ENCODE results near the gene CDK7. TPM values are rescaled to one million over a fixed set of nuclear protein-coding genes. Genes with fewer than 3 reads are reported as not detected.
A peak's percentile ranks its signal among the peaks of the same experiment; 100 is the strongest.
"Not testable (repeated sequence)": the region's sequence is repeated elsewhere in the genome, so short reads cannot be mapped to it uniquely, and the experiment has no call there.

Gene CDK7
- 102 TPM for polyA plus RNA-seq (2013, experiment 1 of 2; ENCODE audit: insufficient read length)
- polyA plus RNA-seq (2013, experiment 2 of 2; ENCODE audit: insufficient read length): 109 TPM

DNA sequence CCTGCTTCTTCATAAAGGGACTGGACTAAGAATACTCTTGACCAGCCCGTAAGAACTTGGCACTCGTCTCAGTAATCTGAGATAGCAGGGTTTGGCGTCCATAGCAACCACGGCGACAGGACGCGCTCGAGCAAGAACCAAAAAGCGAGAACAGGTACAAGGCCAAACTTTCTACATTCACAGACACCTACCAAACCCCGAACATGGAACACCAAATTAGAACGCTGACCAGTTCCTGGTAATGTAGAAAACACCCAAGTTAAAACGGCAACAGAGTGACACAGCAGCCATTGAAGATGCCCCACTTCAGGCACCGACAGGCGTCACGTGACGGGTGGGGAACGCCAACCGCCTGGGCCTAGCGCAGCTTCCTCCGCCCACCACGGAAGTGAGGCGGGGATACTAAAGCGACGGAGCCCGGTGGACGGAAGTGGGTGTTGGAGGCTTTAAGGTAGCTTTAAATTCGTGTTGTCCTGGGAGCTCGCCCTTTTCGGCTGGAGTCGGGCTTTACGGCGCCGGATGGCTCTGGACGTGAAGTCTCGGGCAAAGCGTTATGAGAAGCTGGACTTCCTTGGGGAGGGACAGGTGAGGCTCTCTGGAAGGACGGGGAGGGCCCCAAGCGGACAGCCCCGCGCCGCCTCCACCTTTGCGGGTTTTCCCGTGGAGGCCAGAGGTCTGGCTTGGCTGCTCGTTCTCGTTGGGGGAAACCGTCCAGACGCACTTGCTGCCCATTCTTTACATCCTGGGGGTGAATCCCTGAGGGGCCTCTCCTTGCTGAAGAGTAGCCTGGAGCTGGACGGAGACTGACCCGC, at the start of gene CDK7:
Gene CDK7 (plus strand): TSS at position 430 of the 812 bp plus-strand sequence. CDS start 90 bp downstream, at position 520.
- peak; percentile 91 for DNase-seq

GRCh38 chr5:69187342-69187741, 47.3 kb upstream of the CDK7 start:
- no peak for DNase-seq

DNA sequence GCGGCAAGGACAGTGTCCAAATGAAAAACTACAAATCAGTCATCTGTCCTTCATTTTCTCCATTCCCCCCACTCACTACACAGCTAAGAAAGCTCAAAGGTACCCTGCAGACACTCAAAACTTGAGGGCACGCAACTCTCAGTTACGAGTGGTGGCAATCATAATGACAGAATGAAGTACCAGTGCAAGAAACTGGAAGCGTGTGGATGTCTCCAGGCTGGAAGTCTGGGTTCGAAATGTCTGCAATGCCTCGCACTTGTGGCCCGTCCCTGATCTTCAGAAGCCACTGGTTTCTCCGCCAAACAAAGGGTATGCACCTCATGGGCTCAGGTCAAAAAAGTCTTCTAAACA, 45.9 kb upstream of the CDK7 start:
- no peak for DNase-seq

DNA sequence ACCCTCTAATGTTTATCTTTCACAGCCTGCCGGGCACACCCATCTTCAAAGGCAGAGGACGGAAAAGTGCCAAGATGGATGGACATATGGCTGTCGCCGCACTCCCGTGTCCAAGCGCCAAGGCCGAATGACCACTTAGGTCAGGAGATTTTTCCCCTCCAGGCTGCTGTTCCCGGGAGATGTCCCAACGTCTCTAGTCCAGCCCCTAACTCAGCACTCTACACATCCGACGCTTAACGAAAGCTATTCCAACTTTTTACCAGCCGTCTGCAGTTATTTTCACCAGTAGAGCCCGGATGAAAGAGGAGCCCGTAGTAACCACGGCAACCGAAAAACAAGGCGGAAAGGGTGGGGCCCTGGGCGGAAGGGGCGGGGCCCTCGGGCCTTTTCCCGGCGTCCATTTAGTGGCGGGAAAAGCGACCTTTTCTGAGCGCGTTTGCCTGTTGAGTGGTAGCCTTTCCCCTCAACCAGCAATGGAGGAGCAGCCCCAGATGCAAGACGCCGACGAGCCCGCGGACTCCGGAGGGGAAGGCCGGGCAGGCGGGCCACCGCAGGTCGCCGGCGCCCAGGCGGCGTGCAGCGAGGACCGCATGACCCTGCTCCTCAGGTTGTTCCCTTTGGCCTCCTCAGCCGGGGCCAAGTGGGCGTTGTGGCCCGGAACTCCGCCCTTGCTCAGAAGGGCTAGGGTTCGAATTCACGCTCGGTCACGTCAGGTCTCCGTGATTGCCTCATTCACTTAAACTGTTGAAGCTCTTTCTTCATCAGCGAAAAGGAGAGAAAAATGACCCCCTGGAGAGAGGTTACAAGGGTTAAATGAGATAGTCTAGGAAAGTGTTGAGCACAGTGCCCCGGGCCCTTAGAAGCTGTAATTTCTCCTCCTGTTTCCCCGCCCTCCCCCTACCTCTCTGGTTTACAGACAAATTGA, 45.3 kb upstream of the CDK7 start, which contains the start of gene CENPH:
Gene CENPH (plus strand): TSS at position 422 of the 925 bp plus-strand sequence. CDS start 52 bp downstream, at position 474.
- DNase-seq: peak; percentile 92

GRCh38 chr5:69202497-69202896, 32.2 kb upstream of the CDK7 start:
- DNase-seq: peak; percentile 33

- peak; percentile 84 for DNase-seq
These were observed 28.0 kb upstream of the CDK7 start for GRCh38 chr5:69206528-69207190.

DNA sequence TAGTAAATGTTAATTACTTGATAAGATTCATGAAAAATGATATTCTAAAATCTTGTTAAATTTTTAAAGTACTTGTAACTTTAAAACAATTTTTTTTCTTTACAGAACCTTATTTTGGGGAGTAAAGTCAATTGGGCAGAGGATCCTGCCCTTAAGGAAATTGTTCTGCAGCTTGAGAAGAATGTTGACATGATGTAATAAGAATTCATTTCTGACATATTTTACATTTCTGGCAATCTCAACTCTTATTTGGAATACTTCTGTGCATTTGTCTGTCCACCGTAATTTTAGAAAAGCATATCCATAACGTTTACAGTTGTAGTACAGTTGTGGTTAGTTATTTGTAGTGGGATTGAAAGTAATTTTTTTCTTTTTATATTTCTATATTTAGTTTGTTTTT, 25.1 kb upstream of the CDK7 start:
- peak; percentile 80 for DNase-seq

GRCh38 chr5:69211200-69211599, 23.5 kb upstream of the CDK7 start:
- DNase-seq: no peak

DNA sequence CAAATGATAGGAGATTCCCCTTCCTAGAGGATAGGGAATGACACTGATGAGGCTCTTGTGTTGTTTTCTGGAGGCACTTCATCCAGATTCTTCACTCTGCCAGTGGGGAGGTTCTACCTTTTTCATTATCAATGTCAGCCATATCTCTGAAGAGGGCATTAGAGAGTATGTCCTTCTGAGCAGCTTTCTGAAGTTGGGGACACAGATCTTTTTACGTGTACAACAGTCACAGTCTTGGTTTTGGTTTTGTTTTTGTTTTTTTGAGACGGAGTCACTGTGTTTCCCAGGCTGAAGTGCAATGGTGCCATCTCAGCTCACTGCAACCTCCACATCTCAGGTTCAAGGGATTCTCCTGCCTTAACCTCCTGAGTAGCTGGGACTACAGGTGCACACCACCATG, 22.7 kb upstream of the CDK7 start:
- DNase-seq: no peak

- DNase-seq: no peak
These were observed 21.0 kb upstream of the CDK7 start for GRCh38 chr5:69213513-69214215.

DNA sequence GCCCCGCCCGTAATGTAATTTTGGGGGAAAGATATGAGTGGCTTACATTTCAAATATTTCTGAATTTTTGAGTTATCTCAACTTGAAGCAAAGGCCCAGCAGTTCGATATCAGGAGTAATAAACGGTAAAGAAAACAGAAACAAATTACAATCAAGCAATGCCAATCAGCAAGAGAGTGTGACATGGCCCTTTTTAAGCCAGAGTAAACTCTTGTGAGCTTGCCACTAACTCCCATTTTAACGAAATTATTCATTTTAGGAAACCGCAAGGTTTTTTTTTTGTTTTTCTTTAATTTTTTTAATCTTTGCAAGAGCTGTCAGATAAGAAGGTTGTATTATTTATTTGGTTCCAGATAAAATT, 17.6 kb upstream of the CDK7 start:
- DNase-seq: no peak

- peak; percentile 91 for DNase-seq
These were observed 16.8 kb upstream of the CDK7 start for GRCh38 chr5:69217548-69218526.

DNA sequence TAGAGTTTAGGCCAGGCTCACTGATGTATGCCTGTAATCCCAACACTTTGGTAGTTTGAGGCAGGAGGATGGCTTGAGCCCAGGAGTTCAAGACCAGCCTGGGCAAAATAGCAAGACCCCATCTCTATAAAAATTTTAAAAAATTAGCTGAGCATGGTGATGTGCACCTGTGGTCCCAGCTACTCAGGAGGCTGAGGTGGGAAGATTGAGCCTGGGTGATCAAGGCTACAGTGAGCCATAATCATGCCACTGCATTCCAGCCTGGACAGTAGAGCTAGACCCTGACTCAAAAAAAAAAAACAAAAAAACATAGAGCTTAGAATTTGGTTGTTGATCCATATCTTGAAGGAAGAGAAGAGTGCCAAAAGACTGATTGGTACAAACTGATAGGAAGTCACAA, 14.7 kb upstream of the CDK7 start:
- DNase-seq: no peak

DNA sequence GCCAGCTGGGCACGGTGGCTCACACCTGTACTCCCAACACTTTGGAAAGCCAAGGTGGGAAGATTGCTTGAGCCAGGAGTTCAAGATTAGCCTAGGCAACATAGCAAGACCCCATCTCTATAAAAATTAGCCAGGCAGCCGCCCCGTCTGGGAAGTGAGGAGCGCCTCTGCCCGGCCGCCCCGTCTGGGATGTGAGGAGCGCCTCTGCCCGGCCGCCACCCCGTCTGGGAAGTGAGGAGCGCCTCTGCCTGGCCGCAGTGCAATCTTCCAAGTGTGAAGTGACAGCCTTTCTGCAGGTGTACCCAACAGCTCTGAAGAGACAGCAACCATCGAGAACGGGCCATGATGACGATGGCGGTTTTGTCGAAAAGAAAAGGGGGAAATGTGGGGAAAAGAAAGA, 14.3 kb upstream of the CDK7 start:
- not testable (repeated sequence) for DNase-seq

GRCh38 chr5:69220833-69221232, 13.9 kb upstream of the CDK7 start:
- DNase-seq: not testable (repeated sequence)

GRCh38 chr5:69224520-69224919, 10.2 kb upstream of the CDK7 start:
- no peak for DNase-seq

- DNase-seq: no peak
These were observed 8.8 kb upstream of the CDK7 start for GRCh38 chr5:69225860-69226259.

- DNase-seq: no peak
These were observed 4.5 kb upstream of the CDK7 start for GRCh38 chr5:69230181-69230580.

DNA sequence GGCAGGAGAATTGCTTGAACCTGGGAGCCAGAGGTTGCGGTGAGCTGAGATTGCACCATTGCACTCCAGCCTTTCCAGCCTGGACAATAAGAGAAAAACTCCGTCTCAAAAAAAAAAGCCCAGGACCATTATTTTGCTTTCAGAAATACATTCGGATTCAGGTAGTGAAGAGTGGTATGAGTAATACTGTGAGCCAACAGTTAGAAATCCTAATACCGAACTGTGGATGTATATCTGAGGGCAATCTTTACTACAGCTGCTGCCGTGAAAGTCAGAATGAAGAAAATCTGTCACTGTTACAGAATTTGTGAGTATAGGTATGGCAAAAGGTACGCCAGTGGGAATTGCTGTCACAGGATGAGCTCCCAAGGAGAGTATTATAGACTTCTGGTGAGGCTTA, 3.4 kb upstream of the CDK7 start:
- no peak for DNase-seq

DNA sequence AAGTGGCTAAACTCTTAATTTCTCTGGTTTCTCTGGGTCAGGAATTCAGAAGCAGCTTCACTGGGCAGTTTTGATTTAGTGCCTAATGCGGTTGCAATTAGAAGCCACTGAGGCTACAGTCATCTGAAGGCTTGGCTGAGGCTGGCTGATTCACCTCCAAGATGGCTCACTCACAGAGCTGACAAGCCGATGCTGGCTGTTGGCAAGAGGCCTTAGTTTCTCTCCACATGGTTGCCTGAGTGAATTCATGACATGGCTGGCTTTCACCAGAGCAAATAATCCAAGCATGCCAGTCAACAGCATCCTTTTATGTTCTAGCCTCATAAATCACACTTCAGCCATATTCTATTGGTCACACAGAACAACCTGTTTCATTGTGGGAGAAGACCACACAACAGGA, 2.8 kb upstream of the CDK7 start:
- no peak for DNase-seq

DNA sequence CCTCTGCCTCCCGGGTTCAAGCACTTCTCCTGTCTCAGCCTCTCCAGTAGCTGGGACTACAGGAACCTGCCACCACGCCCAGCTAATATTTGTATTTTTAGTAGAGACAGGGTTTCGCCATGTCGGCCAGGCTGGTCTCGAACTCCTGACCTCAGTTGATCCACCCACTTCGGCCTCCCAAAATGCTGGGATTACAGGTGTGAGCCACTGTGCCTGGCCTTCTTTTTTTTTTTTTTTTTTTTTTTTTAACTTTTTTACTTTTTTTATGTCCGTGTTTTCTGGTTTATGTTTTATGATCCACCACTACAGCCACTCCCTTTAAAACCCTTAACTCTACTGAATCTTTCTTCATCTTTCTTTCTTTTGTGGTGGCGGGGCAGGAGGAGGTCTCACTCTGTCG, 2.0 kb downstream of the CDK7 start:
- not testable (repeated sequence) for DNase-seq

All from fibroblast of skin of scalp (primary cell).